GM18870 (cell line): ENCODE measurements around the gene AUH.

ENCODE experiments used
- ATAC-seq: cut with Tn5 transposase; IDR thresholded peaks from one replicate; pipeline ENCODE4 v1.9.1; 2021; ENCODE audit warnings: moderate library complexity; ENCODE audit not compliant: unreplicated experiment

Gene AUH

DNA sequence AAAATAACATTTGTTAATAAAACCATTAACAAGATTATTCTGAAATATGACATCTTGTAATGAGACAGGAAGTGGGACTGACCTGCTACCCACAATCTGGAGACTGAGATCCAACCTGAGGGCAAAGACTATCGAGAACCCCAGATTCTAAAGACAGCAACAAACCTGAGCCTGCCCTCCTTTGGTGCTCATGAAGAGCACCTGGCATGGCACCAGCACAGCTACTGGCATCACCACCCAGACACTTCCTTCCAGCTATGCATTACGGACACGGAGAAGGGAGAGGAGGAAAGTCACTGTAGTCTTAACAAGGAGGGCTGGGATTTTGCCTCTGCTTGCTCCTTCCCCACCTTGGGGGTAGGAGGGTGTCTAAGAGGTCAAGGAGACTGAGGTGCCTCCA, 105.5 kb downstream of the AUH start:
- no peak for ATAC-seq

DNA sequence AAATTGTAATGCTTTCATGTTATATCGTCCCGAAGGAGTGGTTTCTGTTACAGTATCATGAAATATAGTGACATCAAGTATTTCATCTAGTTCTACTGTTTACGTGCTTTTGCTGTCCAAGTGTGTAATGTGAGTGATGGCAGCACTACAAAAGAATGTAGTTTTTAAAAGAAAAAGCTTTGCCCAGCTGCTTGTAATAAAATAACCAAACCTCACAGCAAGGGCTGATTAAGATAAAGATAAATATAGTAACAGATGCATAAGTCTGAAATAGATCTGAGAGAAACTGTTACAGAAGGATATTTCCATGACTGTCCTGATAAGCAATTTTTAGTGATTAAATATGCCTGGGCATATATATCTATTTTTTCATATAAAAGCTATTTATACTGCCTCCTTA, 106.4 kb downstream of the AUH start:
- ATAC-seq = no peak

GRCh38 chr9:91253488-91253887, 108.2 kb downstream of the AUH start:
- ATAC-seq = no peak

DNA sequence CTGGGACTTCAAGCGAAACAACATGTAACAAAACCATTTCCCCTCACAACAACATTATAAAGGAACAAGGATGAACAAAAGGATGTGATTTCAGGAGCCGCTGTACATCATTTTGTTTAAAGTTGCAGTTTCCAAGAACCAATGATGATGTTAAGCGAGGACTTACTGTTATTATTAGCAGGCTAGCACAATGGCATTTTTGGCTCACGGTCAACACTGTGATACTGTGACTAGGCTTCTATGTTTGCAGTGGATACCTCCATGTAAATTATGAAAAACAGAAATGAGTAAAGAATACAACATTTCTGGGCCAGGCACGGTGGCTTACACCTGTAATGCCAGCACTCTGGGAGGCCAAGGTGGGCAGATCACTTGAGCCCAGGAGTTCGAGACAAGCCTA, 113.0 kb downstream of the AUH start:
- ATAC-seq = no peak

- ATAC-seq = no peak
These were observed 114.4 kb downstream of the AUH start for GRCh38 chr9:91247278-91247677.

- no peak for ATAC-seq
These were observed 114.9 kb downstream of the AUH start for GRCh38 chr9:91246846-91247245.

DNA sequence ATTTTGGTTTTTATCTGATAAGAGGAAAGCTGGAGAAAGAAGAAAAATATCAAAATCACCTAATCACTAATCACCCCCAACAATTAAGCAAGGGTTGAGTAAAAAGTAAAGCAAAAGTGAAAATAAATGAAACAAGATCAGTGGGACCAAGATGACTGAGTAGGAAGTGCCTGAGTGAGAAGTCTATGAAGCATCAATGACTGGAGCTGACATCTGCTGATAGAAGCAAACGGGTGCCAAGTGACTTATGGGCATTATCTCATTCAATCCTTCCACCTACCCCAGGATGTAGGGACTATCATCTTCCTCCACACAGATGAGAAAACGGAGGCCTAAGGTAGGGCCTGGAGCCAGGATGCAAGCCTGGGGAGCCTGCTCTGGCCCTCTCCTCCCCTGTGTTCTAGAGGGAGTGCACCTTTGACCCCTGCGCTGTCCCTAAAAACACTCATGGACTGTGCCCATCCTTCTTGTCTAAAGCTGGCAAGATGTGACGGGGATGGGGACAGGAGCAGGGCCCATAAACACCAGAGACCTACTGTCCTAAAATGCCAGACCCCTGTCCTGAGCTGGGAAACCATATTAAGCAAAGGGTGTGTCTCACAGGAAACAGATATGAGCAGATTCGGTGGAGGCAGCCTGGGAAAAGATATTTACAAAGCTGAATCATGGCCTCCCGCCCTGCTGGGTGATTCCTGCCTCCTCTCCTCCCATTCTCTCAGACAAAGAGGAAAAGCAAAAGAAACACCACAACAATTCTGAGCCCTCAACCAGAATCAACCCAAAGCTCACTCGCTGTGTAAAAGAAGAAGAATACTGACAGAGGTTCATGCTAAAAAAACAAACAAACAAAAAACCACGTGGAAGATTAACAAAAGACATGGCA, 116.0 kb downstream of the AUH start:
- ATAC-seq = no peak

DNA sequence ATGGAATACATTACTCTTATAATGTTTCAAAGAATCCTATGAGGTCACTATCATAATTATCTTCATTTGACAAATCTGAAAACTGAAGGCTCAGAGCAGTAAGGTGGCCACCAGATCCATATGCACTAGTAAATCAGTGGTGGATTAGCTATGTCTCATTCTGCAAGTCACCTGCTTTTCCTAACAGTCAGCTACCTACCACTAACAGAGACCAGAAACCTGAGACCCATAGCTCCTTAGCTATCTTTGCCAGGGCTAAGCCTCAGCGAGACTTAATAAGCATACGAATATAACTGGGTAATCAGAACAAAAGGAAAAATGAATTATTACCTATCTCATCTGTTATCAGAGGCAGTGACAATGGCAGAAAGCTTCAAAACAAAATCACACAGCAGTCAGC, 118.7 kb downstream of the AUH start:
- no peak for ATAC-seq

DNA sequence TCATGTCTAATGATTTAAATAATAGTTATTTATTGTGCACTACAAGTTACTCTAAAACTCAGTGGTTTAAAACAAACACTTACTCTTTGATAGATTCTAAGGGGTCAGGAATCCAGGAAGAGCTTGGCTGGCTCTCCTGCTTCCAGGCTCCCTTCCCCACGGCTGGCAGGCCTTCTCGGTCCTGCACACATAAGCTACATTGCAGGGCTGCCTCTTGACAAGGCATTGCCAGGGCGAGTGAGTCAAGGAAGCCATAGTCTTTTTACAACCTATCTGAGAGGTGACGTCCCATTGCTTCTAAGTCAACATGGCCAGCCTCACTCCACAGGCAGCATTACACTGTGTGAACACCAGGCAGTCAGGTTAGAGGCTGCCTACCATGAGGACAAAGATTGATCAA, 119.8 kb downstream of the AUH start:
- no peak for ATAC-seq

- no peak for ATAC-seq
These were observed 121.0 kb downstream of the AUH start for GRCh38 chr9:91240596-91241165.

DNA sequence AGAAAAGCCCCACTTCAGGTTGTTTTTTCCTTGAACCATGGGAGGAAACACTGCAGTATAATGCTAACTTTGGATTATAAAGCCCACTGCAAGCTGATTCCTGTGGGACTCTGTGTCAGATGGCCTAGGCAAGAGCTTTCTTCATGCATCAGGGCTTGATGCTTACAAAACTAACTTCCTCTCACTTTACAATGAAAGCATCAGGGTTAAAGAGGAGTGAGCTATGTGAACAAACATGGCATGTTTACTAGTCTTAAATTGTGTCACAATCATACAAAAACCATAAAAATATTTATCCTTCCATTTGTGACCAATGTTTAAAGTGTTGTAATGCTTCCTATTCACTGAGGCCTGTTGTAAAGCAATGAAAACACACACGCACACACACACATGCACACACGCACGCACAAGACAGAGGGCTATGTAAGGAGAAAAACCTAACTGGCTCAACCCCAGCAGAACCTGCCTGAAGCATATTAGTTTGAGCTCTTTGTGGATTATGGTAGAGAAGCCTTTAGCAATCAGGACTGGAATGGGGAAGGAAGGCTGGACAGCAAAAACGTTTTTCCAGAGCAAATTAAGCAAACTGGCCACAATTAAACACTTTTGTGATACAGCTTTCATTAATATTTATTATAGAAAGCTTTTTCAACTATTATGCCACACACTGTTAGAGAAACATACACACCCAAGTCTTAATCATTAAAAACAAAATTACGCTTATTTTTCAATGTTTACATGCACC, 122.2 kb downstream of the AUH start:
- ATAC-seq = no peak

DNA sequence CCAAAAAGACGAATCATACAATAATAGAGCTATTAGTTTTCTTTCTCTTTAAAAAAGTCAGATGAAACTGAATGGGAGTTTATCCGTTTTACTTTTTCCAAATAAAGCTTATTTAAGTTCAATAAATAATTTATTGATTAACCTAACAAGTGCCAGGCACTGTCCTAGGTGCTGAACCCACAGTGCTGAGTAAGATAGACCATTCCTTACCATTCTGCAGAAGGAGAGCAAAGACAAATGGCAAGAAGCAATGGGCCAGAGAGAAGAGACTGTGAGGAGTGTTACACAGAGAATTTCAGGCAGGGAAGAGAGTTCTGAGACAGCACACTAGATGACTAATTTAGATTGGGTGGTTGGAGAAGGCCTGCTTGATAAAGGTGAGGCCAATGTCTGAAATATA, 127.2 kb downstream of the AUH start:
- no peak for ATAC-seq

DNA sequence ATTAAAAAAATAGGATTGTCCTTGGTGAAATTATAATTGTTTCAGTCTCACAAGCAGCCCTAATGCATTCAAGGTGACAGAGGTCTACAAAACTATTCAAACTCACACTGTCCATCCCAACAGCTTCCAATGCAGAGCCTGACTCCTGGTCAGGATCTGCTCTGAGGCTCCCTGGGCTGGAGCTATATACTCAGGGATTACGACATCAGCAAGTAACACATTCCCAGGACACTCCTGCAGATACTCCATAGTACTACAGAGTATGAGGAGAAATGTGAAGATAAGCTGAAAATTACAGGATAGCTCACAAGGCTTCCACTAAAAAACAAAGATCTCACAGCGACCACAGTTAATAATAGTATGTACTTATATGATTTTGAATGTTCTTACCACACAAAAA, 130.1 kb downstream of the AUH start:
- no peak for ATAC-seq

- no peak for ATAC-seq
These were observed 138.7 kb downstream of the AUH start for GRCh38 chr9:91223000-91223399.

GRCh38 chr9:91222457-91222856, 139.3 kb downstream of the AUH start:
- no peak for ATAC-seq

GRCh38 chr9:91221332-91221731, 140.4 kb downstream of the AUH start:
- no peak for ATAC-seq

GRCh38 chr9:91220491-91221135, 141.1 kb downstream of the AUH start:
- ATAC-seq = no peak

DNA sequence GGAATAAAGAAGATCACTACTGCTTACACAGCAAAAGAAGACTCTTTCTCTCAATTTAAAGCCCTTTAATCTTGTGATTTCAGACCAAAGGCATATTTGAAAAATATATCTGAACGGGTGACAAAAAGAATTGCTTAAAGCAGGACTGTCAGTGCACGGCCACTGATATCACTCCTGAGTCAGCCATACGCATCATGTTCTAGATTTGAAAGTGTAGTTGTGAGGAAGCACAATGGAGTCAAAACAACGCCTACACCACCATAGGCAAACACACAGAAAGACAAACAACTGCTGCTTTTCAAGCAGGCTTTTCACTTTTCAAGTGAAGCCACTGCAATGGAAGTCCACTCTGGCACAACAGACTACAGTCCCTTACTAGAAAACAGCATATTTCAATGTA, 141.7 kb downstream of the AUH start:
- no peak for ATAC-seq

- ATAC-seq = no peak
These were observed 142.2 kb downstream of the AUH start for GRCh38 chr9:91219557-91219956.

DNA sequence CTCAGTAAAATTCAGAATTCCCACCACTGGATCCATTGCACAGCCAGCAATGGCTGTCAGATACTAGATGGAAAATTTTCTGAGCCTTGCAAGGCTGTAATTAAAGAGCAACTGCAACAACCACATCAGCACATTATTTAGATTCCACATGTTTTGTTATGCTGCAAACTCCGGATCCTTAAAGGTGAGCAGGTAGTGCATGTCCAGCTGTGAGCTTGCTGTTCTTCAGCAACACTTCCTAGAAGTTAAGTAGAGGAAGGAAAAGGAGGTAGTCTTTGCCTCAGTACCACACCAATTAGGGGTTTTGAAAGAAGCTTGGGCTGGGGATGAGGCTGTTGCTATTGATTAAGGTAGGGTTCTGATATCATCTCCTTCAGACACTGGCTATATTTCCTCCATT, 144.3 kb downstream of the AUH start:
- no peak for ATAC-seq

- ATAC-seq = no peak
These were observed 146.9 kb downstream of the AUH start for GRCh38 chr9:91214867-91215266.

GRCh38 chr9:91214086-91214485, 147.6 kb downstream of the AUH start:
- ATAC-seq = no peak
